ENCODE measurements around the gene PPIL4. TPM values are rescaled to one million over a fixed set of nuclear protein-coding genes. Genes with fewer than 3 reads are reported as not detected.

The PPIL4 gene
- total and polyA plus RNA-seq, 2 of the 13 experiments (the other 11 are each of a cell fraction or from before 2014, with no cell fraction given), result 5.5 to 46.0 TPM

GRCh38 chr6:149493761-149494320 is 52.0 kb downstream of the PPIL4 start:
- peak overlapping the region; percentile 5; the same call in 1 of the 2 replicates for H3K4me2 ChIP-seq (ENCODE audit: low read depth, low read length)
- 39% methylated on average over 7 of the region's 7 CpGs for WGBS (ENCODE audit: low lambda C conversion rate)
- DNase-seq (ENCODE audit: low spot score) (peak; percentile 66), ATAC-seq (peak; percentile 78), FAIRE-seq (no peak)
- H3K27me3 ChIP-seq (ENCODE audit: control insufficient read depth in 1 of 2, insufficient read depth in 2 of 2, low read length in 2 of 2), result no peaks in the 10 kb centered on the region
- H3K4me3 ChIP-seq (replicated peaks in 1 of 3; ENCODE audit: insufficient read depth in 1 of 3, low read depth in 2 of 3, low read length in 3 of 3), result no peak overlapping the region
- no peaks in the 10 kb centered on the region for H3K9me3 ChIP-seq (ENCODE audit: low read length)
- H3K27ac ChIP-seq (ENCODE audit: extremely low read length, insufficient read depth, low read length), result no peak overlapping the region
- intact Hi-C loops (cut with micrococcal nuclease; ENCODE audit: unreplicated experiment) (no loop called here), in situ Hi-C loops (cut with HindIII; ENCODE audit: extremely low pct_ligation_motif_present, low pct_unique_long_range_greater_than_20kb) (no loop called here)
- no peak overlapping the region for H2AFZ ChIP-seq (ENCODE audit: low read length)
- no peaks in the 10 kb centered on the region for H3K36me3 ChIP-seq (replicated peaks in 1 of 2; ENCODE audit: control insufficient read depth in 1 of 2, insufficient read depth in 2 of 2, low read length in 2 of 2)
- ChIA-PET CTCF (ENCODE audit: low intra/inter-chr PET ratio, low total read pairs) (no interaction called here), POLR2A (no interaction called here)
- no peaks in the 10 kb centered on the region for H4K20me1 ChIP-seq (ENCODE audit: insufficient read depth, low read length)
- no peak overlapping the region for H3K9ac ChIP-seq (ENCODE audit: insufficient read depth, low read depth, low read length)
- no peaks in the 10 kb centered on the region for H3K79me2 ChIP-seq (ENCODE audit: insufficient read depth, low read length)
- no TSS peak for BruUV-seq (replicated peaks)
- peaks cover 41% of the 10 kb centered on the region for H3K4me1 ChIP-seq (ENCODE audit: insufficient read depth, low read length)
- no peak for TF ChIP-seq SMC3 (IDR thresholded peaks at IDR 0.05; ENCODE audit: low read length)
- TF ChIP-seq FOXA1 (IDR thresholded peaks at IDR 0.05), result 0 out of 2 replicates have a peak, but pooled peaks have one; percentile 52
- no peak for TF ChIP-seq FOXA1 (CRISPR knock-in tag; IDR thresholded peaks at IDR 0.05)
- no peak for TF ChIP-seq NFIC (IDR thresholded peaks at IDR 0.05; ENCODE audit: low read length)
- TF ChIP-seq WIZ (CRISPR knock-in tag; IDR thresholded peaks at IDR 0.05), result no peak
- TF ChIP-seq PBX3 (CRISPR knock-in tag; IDR thresholded peaks at IDR 0.05; ENCODE audit: borderline replicate concordance), result no peak
- TF ChIP-seq ZNF552 (CRISPR knock-in tag; IDR thresholded peaks at IDR 0.05; ENCODE audit: borderline replicate concordance), result no peak
- no peak for TF ChIP-seq ZNF768 (CRISPR knock-in tag; IDR thresholded peaks at IDR 0.05)
- peak; percentile 38; the same call in 1 of the 2 replicates for TF ChIP-seq SAP130 (CRISPR knock-in tag; IDR thresholded peaks at IDR 0.05; ENCODE audit: low read depth)
- no peak for TF ChIP-seq SUZ12 (IDR thresholded peaks at IDR 0.05; ENCODE audit: low read depth, low read length)
- TF ChIP-seq MED8 (CRISPR knock-in tag; IDR thresholded peaks at IDR 0.05; ENCODE audit: insufficient replicate concordance), result no peak
- TF ChIP-seq FOXP1 (IDR thresholded peaks at IDR 0.05), result 0 out of 2 replicates have a peak, but pooled peaks have one; percentile 48
- TF ChIP-seq FOXP1 (CRISPR knock-in tag; IDR thresholded peaks at IDR 0.05), result peak; percentile 57
- TF ChIP-seq, protein P1, sequence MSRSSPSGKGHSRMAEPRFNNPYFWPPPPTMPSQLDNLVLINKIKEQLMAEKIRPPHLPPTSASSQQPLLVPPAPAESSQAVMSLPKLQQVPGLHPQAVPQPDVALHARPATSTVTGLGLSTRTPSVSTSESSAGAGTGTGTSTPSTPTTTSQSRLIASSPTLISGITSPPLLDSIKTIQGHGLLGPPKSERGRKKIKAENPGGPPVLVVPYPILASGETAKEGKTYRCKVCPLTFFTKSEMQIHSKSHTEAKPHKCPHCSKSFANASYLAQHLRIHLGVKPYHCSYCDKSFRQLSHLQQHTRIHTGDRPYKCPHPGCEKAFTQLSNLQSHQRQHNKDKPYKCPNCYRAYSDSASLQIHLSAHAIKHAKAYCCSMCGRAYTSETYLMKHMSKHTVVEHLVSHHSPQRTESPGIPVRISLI (CRISPR knock-in tag; IDR thresholded peaks at IDR 0.05; ENCODE audit: borderline replicate concordance), result peak; percentile 76; the same call in 1 of the 2 replicates
- no peak for TF ChIP-seq AKAP8 (CRISPR knock-in tag; IDR thresholded peaks at IDR 0.05)
- 0 out of 2 replicates have a peak, but pooled peaks have one; percentile 26 for TF ChIP-seq ZFP1 (CRISPR knock-in tag; IDR thresholded peaks at IDR 0.05)
- 0 out of 2 replicates have a peak, but pooled peaks have one; percentile 40 for TF ChIP-seq FOXA3 (CRISPR knock-in tag; IDR thresholded peaks at IDR 0.05)
- no peak for TF ChIP-seq NR2C2 (CRISPR knock-in tag; IDR thresholded peaks at IDR 0.05; ENCODE audit: borderline replicate concordance)
- no peak for TF ChIP-seq NFKB2 (CRISPR knock-in tag; IDR thresholded peaks at IDR 0.05; ENCODE audit: borderline replicate concordance)
- TF ChIP-seq, protein P2, sequence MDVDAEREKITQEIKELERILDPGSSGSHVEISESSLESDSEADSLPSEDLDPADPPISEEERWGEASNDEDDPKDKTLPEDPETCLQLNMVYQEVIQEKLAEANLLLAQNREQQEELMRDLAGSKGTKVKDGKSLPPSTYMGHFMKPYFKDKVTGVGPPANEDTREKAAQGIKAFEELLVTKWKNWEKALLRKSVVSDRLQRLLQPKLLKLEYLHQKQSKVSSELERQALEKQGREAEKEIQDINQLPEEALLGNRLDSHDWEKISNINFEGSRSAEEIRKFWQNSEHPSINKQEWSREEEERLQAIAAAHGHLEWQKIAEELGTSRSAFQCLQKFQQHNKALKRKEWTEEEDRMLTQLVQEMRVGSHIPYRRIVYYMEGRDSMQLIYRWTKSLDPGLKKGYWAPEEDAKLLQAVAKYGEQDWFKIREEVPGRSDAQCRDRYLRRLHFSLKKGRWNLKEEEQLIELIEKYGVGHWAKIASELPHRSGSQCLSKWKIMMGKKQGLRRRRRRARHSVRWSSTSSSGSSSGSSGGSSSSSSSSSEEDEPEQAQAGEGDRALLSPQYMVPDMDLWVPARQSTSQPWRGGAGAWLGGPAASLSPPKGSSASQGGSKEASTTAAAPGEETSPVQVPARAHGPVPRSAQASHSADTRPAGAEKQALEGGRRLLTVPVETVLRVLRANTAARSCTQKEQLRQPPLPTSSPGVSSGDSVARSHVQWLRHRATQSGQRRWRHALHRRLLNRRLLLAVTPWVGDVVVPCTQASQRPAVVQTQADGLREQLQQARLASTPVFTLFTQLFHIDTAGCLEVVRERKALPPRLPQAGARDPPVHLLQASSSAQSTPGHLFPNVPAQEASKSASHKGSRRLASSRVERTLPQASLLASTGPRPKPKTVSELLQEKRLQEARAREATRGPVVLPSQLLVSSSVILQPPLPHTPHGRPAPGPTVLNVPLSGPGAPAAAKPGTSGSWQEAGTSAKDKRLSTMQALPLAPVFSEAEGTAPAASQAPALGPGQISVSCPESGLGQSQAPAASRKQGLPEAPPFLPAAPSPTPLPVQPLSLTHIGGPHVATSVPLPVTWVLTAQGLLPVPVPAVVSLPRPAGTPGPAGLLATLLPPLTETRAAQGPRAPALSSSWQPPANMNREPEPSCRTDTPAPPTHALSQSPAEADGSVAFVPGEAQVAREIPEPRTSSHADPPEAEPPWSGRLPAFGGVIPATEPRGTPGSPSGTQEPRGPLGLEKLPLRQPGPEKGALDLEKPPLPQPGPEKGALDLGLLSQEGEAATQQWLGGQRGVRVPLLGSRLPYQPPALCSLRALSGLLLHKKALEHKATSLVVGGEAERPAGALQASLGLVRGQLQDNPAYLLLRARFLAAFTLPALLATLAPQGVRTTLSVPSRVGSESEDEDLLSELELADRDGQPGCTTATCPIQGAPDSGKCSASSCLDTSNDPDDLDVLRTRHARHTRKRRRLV (CRISPR knock-in tag; IDR thresholded peaks at IDR 0.05), result no peak
- no peak for TF ChIP-seq ONECUT2 (CRISPR knock-in tag; IDR thresholded peaks at IDR 0.05)
